H1 (cell line): ENCODE measurements around the gene MDFI. TPM values are rescaled to one million over a fixed set of nuclear protein-coding genes. Genes with fewer than 3 reads are reported as not detected.

Experiments used
- CEBPB ChIP-seq: IDR thresholded peaks from 2 replicates; pipeline ENCODE4 v1.6.1; 2012; ENCODE audit warnings: low read depth, low read length
- GABPA ChIP-seq: IDR thresholded peaks from 2 replicates; pipeline ENCODE4 v1.6.1; 2011; ENCODE audit warnings: mild to moderate bottlenecking, low read length, moderate library complexity, borderline replicate concordance; ENCODE audit not compliant: insufficient read depth
- RAD21 ChIP-seq, 2 experiments: IDR thresholded peaks in 1 of 2; conservative IDR thresholded peaks in 1 of 2; 2 replicates each; pipeline ENCODE4 v1.6.1; 2011; ENCODE audit warnings: low read depth in 2 of 2, low read length in 2 of 2, improper control_type of control experiment in 1 of 2, inconsistent platforms in 1 of 2, mild to moderate bottlenecking in 1 of 2, moderate library complexity in 1 of 2
- RBBP5 ChIP-seq: IDR thresholded peaks from 2 replicates; pipeline ENCODE4 v1.7.1; 2012; ENCODE audit warnings: low read depth, mild to moderate bottlenecking, inconsistent platforms, low read length, moderate library complexity, borderline replicate concordance
- RNF2 ChIP-seq: fragments of 200-900, 300-1000 bp; sonication (generic); IDR thresholded peaks from 2 replicates; pipeline ENCODE4 v1.7.1; 2016; ENCODE audit warnings: borderline replicate concordance, low read depth, mild to moderate bottlenecking, antibody characterized with exemption, low read length; ENCODE audit not compliant: poor library complexity, severe bottlenecking; ENCODE audit errors: missing control alignments
- SIN3A ChIP-seq, 2 experiments: IDR thresholded peaks in 1 of 2; conservative IDR thresholded peaks in 1 of 2; 2 replicates each; pipeline ENCODE4 v1.6.1; 2011 to 2012; ENCODE audit warnings: low read length in 2 of 2, improper control_type of control experiment in 1 of 2, low read depth in 1 of 2, mild to moderate bottlenecking in 1 of 2
- SIX5 ChIP-seq: IDR thresholded peaks from 2 replicates; pipeline ENCODE4 v1.6.1; 2011; ENCODE audit warnings: mild to moderate bottlenecking, low read depth, low read length
- polyA plus RNA-seq, 7 experiments: library from polyadenylated mRNA; depleted of rRNA in 3 of 7; stranded (reverse) in 5 of 7; unstranded in 2 of 7; fragments of >200 nt in 5 of 7; fragments of 200-250 nt in 2 of 7; gene quantifications; 1 replicate in 5 of 7; 2 replicates in 1 of 7; 4 replicates in 1 of 7; pipeline versions ENCODE4 v1.2.1 to v1.2.3, GENCODE V29; 2011 to 2013; ENCODE audit warnings: missing spikeins in 2 of 7, mixed read lengths in 2 of 7
- total RNA-seq: library from RNA; stranded (reverse); fragmentation: NEBNext Ultra II Directional; extraction: Animal tissue kit (Norgen Biotek cat#: 25700); gene quantifications from 2 replicates; pipeline ENCODE4 v1.2.1, GENCODE V29; 2021

Gene MDFI
- total and polyA plus RNA-seq, 2 of the 8 experiments (the other 6 are each of a cell fraction or from before 2014, with no cell fraction given): 41.0 to 65.6 TPM

GRCh38 chr6:41600499-41601247 lies 37.6 kb upstream of the MDFI start (continued):
- no peak for TF ChIP-seq RNF2
- no peak for TF ChIP-seq CEBPB
- no peak for TF ChIP-seq SIX5
- TF ChIP-seq SIN3A (conservative IDR thresholded peaks at IDR 0.05 in 1 of 2, IDR thresholded peaks at IDR 0.05 in 1 of 2; ENCODE audit: low read depth in 1 of 2, low read length in 2 of 2): no peak
- TF ChIP-seq RBBP5: no peak
- no peak for TF ChIP-seq GABPA
- TF ChIP-seq RAD21 (IDR thresholded peaks at IDR 0.05 in 1 of 2, conservative IDR thresholded peaks at IDR 0.05 in 1 of 2; ENCODE audit: low read depth in 2 of 2, low read length in 2 of 2): no peak
